ENCODE results near the gene OCEL1. TPM values are rescaled to one million over a fixed set of nuclear protein-coding genes. Genes with fewer than 3 reads are reported as not detected.

Gene OCEL1
- total RNA-seq, 2 donors from 2014 or later = 12.4 to 13.3 TPM

GRCh38 chr19:17214508-17215126, 11.4 kb upstream of the OCEL1 start:
- Histone ChIP-seq H3K36me3 (peaks cover 24% of the 10 kb centered on the region), H3K27me3 (replicated peaks; ENCODE audit: insufficient read depth) (no peaks in the 10 kb centered on the region), H3K9me3 (no peaks in the 10 kb centered on the region), H3K4me3 (peak overlapping the region; percentile 80), H3K27ac (peak overlapping the region; percentile 82 to 83), H3K4me1 (ENCODE audit: control insufficient read depth in 1 of 2, low read depth in 2 of 2) (peaks cover 3 to 14% of the 10 kb centered on the region in 2 donors)
- ATAC-seq (ENCODE audit: insufficient number of reproducible peaks, low FRiP score, low read depth) (no peak), DNase-seq (ENCODE audit: low spot score) (no peak)
- no peak for TF ChIP-seq CTCF (IDR thresholded peaks at IDR 0.05)

GRCh38 chr19:17215127-17215971, 10.7 kb upstream of the OCEL1 start, which contains the start of gene USE1:
Gene USE1, plus strand, starts transcription at chr19:17215357. Its CDS starts 49 bp downstream, at chr19:17215406.
- peak within 1 kb of the TSS; percentile 82 to 83 for H3K27ac ChIP-seq
- ATAC-seq (ENCODE audit: insufficient number of reproducible peaks, low FRiP score, low read depth) = peak; percentile 75
- no peaks in the 10 kb centered on the region for H3K27me3 ChIP-seq (replicated peaks; ENCODE audit: insufficient read depth)
- no peak for TF ChIP-seq CTCF (IDR thresholded peaks at IDR 0.05)
- H3K9me3 ChIP-seq = no peaks in the 10 kb centered on the region
- peaks cover 25% of the 10 kb centered on the region for H3K36me3 ChIP-seq
- H3K4me3 ChIP-seq = peak within 1 kb of the TSS; percentile 80
- peak; percentile 72 for DNase-seq (ENCODE audit: low spot score)
- H3K4me1 ChIP-seq (ENCODE audit: control insufficient read depth in 1 of 2, low read depth in 2 of 2) = peaks cover 3 to 20% of the 10 kb centered on the region in 2 donors

GRCh38 chr19:17216058-17216670, 9.9 kb upstream of the OCEL1 start:
- TF ChIP-seq CTCF (IDR thresholded peaks at IDR 0.05) = no peak
- Histone ChIP-seq H3K27ac (peak overlapping the region in 1 of 2 donors; percentile 82), H3K36me3 (peaks cover 25% of the 10 kb centered on the region), H3K4me3 (peak overlapping the region; percentile 80), H3K4me1 (ENCODE audit: control insufficient read depth in 1 of 2, low read depth in 2 of 2) (peaks cover 3 to 21% of the 10 kb centered on the region in 2 donors), H3K9me3 (no peaks in the 10 kb centered on the region), H3K27me3 (replicated peaks; ENCODE audit: insufficient read depth) (no peaks in the 10 kb centered on the region)
- no peak for ATAC-seq (ENCODE audit: insufficient number of reproducible peaks, low FRiP score, low read depth)
- no peak for DNase-seq (ENCODE audit: low spot score)

GRCh38 chr19:17219286-17219685, 6.7 kb upstream of the OCEL1 start:
- Histone ChIP-seq H3K4me1 (ENCODE audit: control insufficient read depth in 1 of 2, low read depth in 2 of 2) (peaks cover 3 to 21% of the 10 kb centered on the region in 2 donors), H3K36me3 (peaks cover 19% of the 10 kb centered on the region), H3K27ac (no peak overlapping the region), H3K4me3 (no peak overlapping the region), H3K9me3 (no peaks in the 10 kb centered on the region), H3K27me3 (replicated peaks; ENCODE audit: insufficient read depth) (no peaks in the 10 kb centered on the region)
- ATAC-seq (ENCODE audit: insufficient number of reproducible peaks, low FRiP score, low read depth) (no peak), DNase-seq (ENCODE audit: low spot score) (no peak)
- no peak for TF ChIP-seq CTCF (IDR thresholded peaks at IDR 0.05)

All from thoracic aorta (tissue), 2 donors.